H9 (cell line): Measurements from ENCODE around the gene IL1RAPL1. TPM values are rescaled to one million over a fixed set of nuclear protein-coding genes. Genes with fewer than 3 reads are reported as not detected.

Source experiments
- DNase-seq: peaks from one replicate; pipeline ENCODE4 v3.0.0-alpha.2; 2017
- H2AFZ ChIP-seq: one replicate; pipeline ENCODE4 v1.6.1; 2013; ENCODE audit warnings: mild to moderate bottlenecking, low read length, control low read depth, moderate library complexity
- H2AK5ac ChIP-seq: 2 replicates; pipeline ENCODE4 v1.6.1; 2013; ENCODE audit warnings: low read length, control low read depth, mixed read lengths; ENCODE audit not compliant: insufficient read length
- H2BK120ac ChIP-seq: one replicate; pipeline ENCODE4 v1.6.1; 2013; ENCODE audit warnings: low read depth, mild to moderate bottlenecking, low read length, control low read depth, inconsistent platforms; ENCODE audit not compliant: poor library complexity, severe bottlenecking
- H2BK12ac ChIP-seq: 2 replicates; pipeline ENCODE4 v1.6.1; 2013; ENCODE audit warnings: low read length, control low read depth, mixed read lengths, low read depth; ENCODE audit not compliant: insufficient read length
- H2BK15ac ChIP-seq: 2 replicates; pipeline ENCODE4 v1.6.1; 2013; ENCODE audit warnings: low read depth, low read length, control low read depth
- H2BK20ac ChIP-seq: one replicate; pipeline ENCODE4 v1.6.1; 2013; ENCODE audit warnings: low read depth, mild to moderate bottlenecking, low read length, control low read depth, inconsistent platforms; ENCODE audit not compliant: poor library complexity, severe bottlenecking
- H2BK5ac ChIP-seq: 2 replicates; pipeline ENCODE4 v1.6.1; 2013; ENCODE audit warnings: low read length, control low read depth, mixed read lengths; ENCODE audit not compliant: insufficient read length
- H3K14ac ChIP-seq: 2 replicates; pipeline ENCODE4 v1.6.1; 2013; ENCODE audit warnings: low read length, control low read depth; ENCODE audit not compliant: insufficient read depth
- H3K18ac ChIP-seq: 2 replicates; pipeline ENCODE4 v1.6.1; 2013; ENCODE audit warnings: low read depth, mild to moderate bottlenecking, mixed read lengths, low read length, control low read depth; ENCODE audit not compliant: insufficient read length
- H3K23ac ChIP-seq: 2 replicates; pipeline ENCODE4 v1.6.1; 2013; ENCODE audit warnings: low read length, control low read depth, mixed read lengths, low read depth; ENCODE audit not compliant: insufficient read length
- H3K23me2 ChIP-seq: 2 replicates; pipeline ENCODE4 v1.6.1; 2013; ENCODE audit warnings: low read depth, mild to moderate bottlenecking, mixed read lengths, low read length, control low read depth; ENCODE audit not compliant: insufficient read length, poor library complexity, severe bottlenecking
- H3K27ac ChIP-seq: 2 replicates; pipeline ENCODE4 v1.5.1; 2013; ENCODE audit warnings: low read length, control low read depth, mixed read lengths, low read depth; ENCODE audit not compliant: insufficient read length
- H3K27me3 ChIP-seq: 2 replicates; pipeline ENCODE4 v1.6.1; 2013; ENCODE audit warnings: low read length, control low read depth, inconsistent platforms; ENCODE audit not compliant: insufficient read depth
- H3K4ac ChIP-seq: 2 replicates; pipeline ENCODE4 v1.6.1; 2013; ENCODE audit warnings: low read depth, mild to moderate bottlenecking, control low read depth, inconsistent platforms, low read length, moderate library complexity
- H3K4me1 ChIP-seq: 2 replicates; pipeline ENCODE4 v1.6.1; 2013; ENCODE audit warnings: low read length, control low read depth, inconsistent platforms; ENCODE audit not compliant: insufficient read depth
- H3K4me2 ChIP-seq: 2 replicates; pipeline ENCODE4 v1.6.1; 2013; ENCODE audit warnings: low read length, control low read depth, mixed read lengths; ENCODE audit not compliant: insufficient read length, insufficient read depth
- H3K56ac ChIP-seq: 2 replicates; pipeline ENCODE4 v1.6.1; 2013; ENCODE audit warnings: low read depth, mild to moderate bottlenecking, mixed read lengths, low read length, control low read depth; ENCODE audit not compliant: insufficient read length
- H3K79me1 ChIP-seq: 2 replicates; pipeline ENCODE4 v1.6.1; 2013; ENCODE audit warnings: low read depth, mild to moderate bottlenecking, moderate library complexity, low read length, control low read depth, inconsistent platforms; ENCODE audit not compliant: insufficient read depth, poor library complexity, severe bottlenecking
- H3K79me2 ChIP-seq: 2 replicates; pipeline ENCODE4 v1.6.1; 2013; ENCODE audit warnings: low read length, control low read depth, inconsistent platforms; ENCODE audit not compliant: insufficient read depth
- H3K9ac ChIP-seq: 2 replicates; pipeline ENCODE4 v1.6.1; 2013; ENCODE audit warnings: low read length, control low read depth, mixed read lengths; ENCODE audit not compliant: insufficient read length; ENCODE audit errors: extremely low read depth
- H3K9me3 ChIP-seq: one replicate; pipeline ENCODE4 v1.6.1; 2013; ENCODE audit warnings: low read depth, low read length, inconsistent platforms; ENCODE audit not compliant: control insufficient read depth
- H3T11ph ChIP-seq: one replicate; pipeline ENCODE4 v1.6.1; 2013; ENCODE audit warnings: mild to moderate bottlenecking, low read length, control low read depth, inconsistent platforms
- H4K20me1 ChIP-seq: one replicate; pipeline ENCODE4 v1.6.1; 2013; ENCODE audit not compliant: control insufficient read depth, insufficient read length, insufficient read depth
- H4K5ac ChIP-seq: 2 replicates; pipeline ENCODE4 v1.6.1; 2013; ENCODE audit warnings: low read depth, mild to moderate bottlenecking, mixed read lengths, low read length, control low read depth; ENCODE audit not compliant: insufficient read length
- H4K8ac ChIP-seq: replicated peaks from 2 replicates; pipeline ENCODE4 v1.6.1; 2013; ENCODE audit warnings: low read length, control low read depth, mixed read lengths, low read depth; ENCODE audit not compliant: insufficient read length
- H4K91ac ChIP-seq: 2 replicates; pipeline ENCODE4 v1.6.1; 2013; ENCODE audit warnings: low read depth, mild to moderate bottlenecking, moderate library complexity, mixed read lengths, low read length, control low read depth; ENCODE audit not compliant: insufficient read length
- H3K27ac Mint-ChIP-seq, 3 experiments: 2 replicates in 2 of 3; 3 replicates in 1 of 3; pipeline ENCODE4 v1.8.0; 2020 to 2021; ENCODE audit warnings: mixed read lengths in 3 of 3, mild to moderate bottlenecking in 1 of 3, moderate library complexity in 1 of 3
- H3K27me3 Mint-ChIP-seq: 2 replicates; pipeline ENCODE4 v1.8.0; 2021; ENCODE audit warnings: low read depth, mild to moderate bottlenecking, moderate library complexity, mixed read lengths
- H3K36me3 Mint-ChIP-seq, 3 experiments: 2 replicates in 2 of 3; 3 replicates in 1 of 3; pipeline ENCODE4 v1.8.0; 2020 to 2021; ENCODE audit warnings: low read depth in 3 of 3, mixed read lengths in 3 of 3; ENCODE audit not compliant: insufficient read depth in 1 of 3
- H3K4me1 Mint-ChIP-seq, 2 experiments: 2 replicates each; pipeline ENCODE4 v1.8.0; 2020; ENCODE audit warnings: mixed read lengths in 2 of 2
- H3K4me3 Mint-ChIP-seq, 2 experiments: 2 replicates in 1 of 2; 3 replicates in 1 of 2; pipeline ENCODE4 v1.8.0; 2020 to 2021; ENCODE audit warnings: mild to moderate bottlenecking in 2 of 2, mixed read lengths in 2 of 2, moderate library complexity in 1 of 2
- H3K9me3 Mint-ChIP-seq, 2 experiments: 2 replicates in 1 of 2; 3 replicates in 1 of 2; pipeline ENCODE4 v1.8.0; 2020; ENCODE audit warnings: mild to moderate bottlenecking in 2 of 2, mixed read lengths in 2 of 2, moderate library complexity in 1 of 2
- CTCF ChIP-seq: fragments of 200-600 bp; sonication (generic); conservative IDR thresholded peaks from 3 replicates; pipeline ENCODE4 v1.8.0; 2021; ENCODE audit warnings: antibody characterized with exemption, mild to moderate bottlenecking
- WGBS: extraction: QIAGEN DNeasy Blood & Tissue Kit; methylation state at CpG from one replicate; pipeline ENCODE4 v1.1.7; 2013; ENCODE audit warnings: missing lambda C conversion rate, low lambda C conversion rate, mixed read lengths; ENCODE audit not compliant: insufficient read length; ENCODE audit errors: extremely low coverage; 5-methylcytosine and 5-hydroxymethylcytosine counted together
- total RNA-seq: library from RNA; stranded (reverse); gene quantifications from 2 replicates; pipeline ENCODE4 v1.2.1, GENCODE V29; 2021

Gene IL1RAPL1
- total RNA-seq, 1 experiment from 2014 or later, result 0.31 TPM

DNA sequence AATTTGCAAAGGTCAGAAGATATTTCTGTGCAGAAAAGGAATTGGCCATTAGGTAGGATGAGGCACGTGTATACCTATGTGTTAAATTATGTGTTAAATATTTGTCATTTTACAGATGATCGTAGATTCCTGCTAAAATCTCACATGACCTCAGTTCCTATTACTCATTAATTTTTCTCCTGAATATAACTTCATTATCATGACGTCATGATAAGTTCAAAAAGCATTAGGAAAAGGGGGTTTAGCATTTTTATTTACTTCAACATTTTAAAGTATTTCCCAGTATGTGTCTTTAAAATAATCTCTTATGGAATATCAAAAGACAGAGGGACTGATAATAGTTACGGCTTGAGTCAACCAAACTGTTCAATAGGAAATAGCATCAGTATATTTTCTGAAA lies 372.8 kb downstream of the IL1RAPL1 start:
- H3K79me1 ChIP-seq, result no peaks in the 10 kb centered on the region
- H3K23ac ChIP-seq, result no peak overlapping the region
- no peak overlapping the region for H3K4ac ChIP-seq
- no peak overlapping the region for H3K4me2 ChIP-seq
- H3K27me3 ChIP-seq, result no peaks in the 10 kb centered on the region
- H3T11ph ChIP-seq, result no peak overlapping the region
- H3K9me3 ChIP-seq, result no peaks in the 10 kb centered on the region
- H2BK15ac ChIP-seq, result no peak overlapping the region
- H4K8ac ChIP-seq, result no peak overlapping the region
- H4K91ac ChIP-seq, result no peak overlapping the region
- Mint-ChIP-seq H3K27me3 (no peaks in the 10 kb centered on the region), H3K4me1 (no peaks in the 10 kb centered on the region), H3K9me3 (peaks cover 2 to 31% of the 10 kb centered on the region in 2 experiments; a peak in 4 of 5 replicates), H3K36me3 (no peaks in the 10 kb centered on the region; a peak in 1 of 7 replicates), H3K4me3 (no peak overlapping the region), H3K27ac (no peak overlapping the region)
- H2BK120ac ChIP-seq, result no peak overlapping the region
- no peak overlapping the region for H3K9ac ChIP-seq
- H3K23me2 ChIP-seq, result no peaks in the 10 kb centered on the region
- H3K27ac ChIP-seq, result no peak overlapping the region
- H4K5ac ChIP-seq, result no peak overlapping the region
- no peaks in the 10 kb centered on the region for H3K4me1 ChIP-seq
- H4K20me1 ChIP-seq, result no peaks in the 10 kb centered on the region
- H3K18ac ChIP-seq, result no peak overlapping the region
- H2BK12ac ChIP-seq, result no peak overlapping the region
- TF ChIP-seq CTCF, result no peak
- H2AK5ac ChIP-seq, result no peak overlapping the region
- no peak for DNase-seq
- H2AFZ ChIP-seq, result no peak overlapping the region
- no peak overlapping the region for H2BK20ac ChIP-seq
- WGBS, result no CpG with 5 or more reads among the region's 4 CpGs
- no peak overlapping the region for H2BK5ac ChIP-seq
- no peak overlapping the region for H3K56ac ChIP-seq
- H3K14ac ChIP-seq, result no peak overlapping the region
- H3K79me2 ChIP-seq, result no peaks in the 10 kb centered on the region
